ENCODE results near the gene GTF2A2.
"Not testable (repeated sequence)": the region's sequence is repeated elsewhere in the genome, so short reads cannot be mapped to it uniquely, and the experiment has no call there.

GTF2A2 gene, protein sequence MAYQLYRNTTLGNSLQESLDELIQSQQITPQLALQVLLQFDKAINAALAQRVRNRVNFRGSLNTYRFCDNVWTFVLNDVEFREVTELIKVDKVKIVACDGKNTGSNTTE

GRCh38 chr15:59656897-59657634 is at the start of gene GTF2A2:
Gene GTF2A2 (minus strand): TSS chr15:59657515. CDS start chr15:59652277, 5,238 bp downstream.
- peak; percentile 86 for DNase-seq (ENCODE audit: low read depth)

GRCh38 chr15:59703979-59704796 is 46.9 kb upstream of the GTF2A2 start:
- DNase-seq (ENCODE audit: low read depth): no peak

DNA sequence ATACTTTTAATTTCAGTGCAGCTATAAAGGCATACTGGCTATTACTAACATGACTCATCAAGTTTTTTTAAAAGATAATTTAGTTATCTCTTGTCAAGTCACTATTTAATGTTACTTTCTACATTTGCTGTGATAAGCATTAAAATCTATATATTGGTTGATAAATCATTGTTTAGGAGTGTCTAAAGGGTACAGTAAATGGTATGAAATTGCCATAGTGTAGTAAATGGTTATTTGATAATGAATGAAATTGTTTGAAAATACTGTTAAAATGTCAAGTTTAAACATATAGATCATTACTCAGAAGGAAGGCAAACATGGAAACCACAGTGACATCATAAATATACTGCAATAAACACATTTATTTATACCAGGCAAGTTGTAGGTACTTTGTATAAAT is 45.0 kb upstream of the GTF2A2 start:
- no peak for DNase-seq (ENCODE audit: low read depth)

- no peak for DNase-seq (ENCODE audit: low read depth)
Measured at GRCh38 chr15:59701880-59702279, 44.6 kb upstream of the GTF2A2 start.

- no peak for DNase-seq (ENCODE audit: low read depth)
Measured at GRCh38 chr15:59699810-59700431, 42.6 kb upstream of the GTF2A2 start.

GRCh38 chr15:59698065-59698464 is 40.8 kb upstream of the GTF2A2 start:
- DNase-seq (ENCODE audit: low read depth): not testable (repeated sequence)

DNA sequence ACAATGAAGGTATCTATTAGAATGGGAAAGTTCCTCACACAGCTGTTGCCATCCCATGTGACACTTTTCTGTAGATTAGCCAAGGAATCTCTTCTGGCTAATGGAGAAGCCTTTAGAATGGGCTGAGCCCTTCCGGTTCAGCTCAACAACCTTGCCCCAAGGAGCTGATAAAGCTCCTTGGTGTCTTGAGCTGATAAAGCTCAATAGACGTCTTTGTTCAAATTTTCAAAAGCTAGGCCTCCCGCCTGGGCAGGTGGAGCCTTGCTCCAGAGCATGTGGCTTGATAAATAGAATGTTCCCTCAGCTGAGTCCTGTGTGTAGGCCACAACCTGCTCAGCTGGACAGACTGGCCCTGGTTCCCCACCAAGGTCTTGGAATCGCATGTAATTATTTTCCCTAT is 39.0 kb upstream of the GTF2A2 start:
- no peak for DNase-seq (ENCODE audit: low read depth)

GRCh38 chr15:59694779-59695178 is 37.5 kb upstream of the GTF2A2 start:
- no peak for DNase-seq (ENCODE audit: low read depth)

GRCh38 chr15:59691194-59691805 is 34.0 kb upstream of the GTF2A2 start:
- no peak for DNase-seq (ENCODE audit: low read depth)

GRCh38 chr15:59689626-59690236 is 32.4 kb upstream of the GTF2A2 start:
- DNase-seq (ENCODE audit: low read depth): peak; percentile 59

DNA sequence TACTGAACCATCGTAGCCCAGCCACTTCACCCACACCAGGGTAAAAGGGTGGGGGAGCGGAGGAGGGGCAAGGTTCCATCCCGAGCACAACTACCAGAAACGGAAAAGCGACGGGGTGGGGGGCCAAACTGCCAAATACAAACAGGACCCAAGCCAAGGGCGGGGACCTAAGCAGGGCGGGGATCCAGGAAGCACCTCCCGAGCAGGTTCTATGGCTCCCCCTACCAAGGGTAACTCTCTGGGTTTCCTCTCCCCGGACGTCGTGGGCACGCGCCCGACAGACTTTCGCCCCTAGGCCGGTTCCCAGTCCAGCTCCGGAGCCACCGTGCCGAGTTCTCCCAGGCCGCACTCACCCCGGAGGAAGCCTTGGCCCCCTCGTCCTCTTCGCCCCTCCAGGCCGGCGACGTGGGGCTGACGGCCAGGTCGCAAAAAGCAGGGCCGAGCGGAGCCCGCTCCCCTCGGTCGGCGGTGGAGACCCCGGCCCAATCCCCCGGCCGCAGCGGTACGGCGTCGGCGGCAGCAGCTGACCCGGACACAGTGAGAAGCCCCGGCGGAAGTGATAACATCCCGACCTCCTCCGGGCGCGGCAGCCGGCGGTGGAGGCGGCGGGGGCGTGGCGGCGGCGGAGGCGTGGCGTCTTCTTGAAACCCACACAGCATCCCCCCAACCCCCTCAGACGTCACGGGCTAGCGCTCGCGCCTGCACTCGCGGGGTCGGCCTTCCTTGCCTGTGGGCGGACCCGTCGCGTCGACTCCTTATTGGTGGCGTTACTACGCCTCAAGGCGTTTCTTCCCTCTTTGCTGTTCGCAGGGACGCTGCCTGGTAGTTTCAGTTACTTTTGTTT is 31.7 kb upstream of the GTF2A2 start, which contains the start of gene BNIP2:
TSS of gene BNIP2 (minus strand) at position 539 of the 844 bp plus-strand sequence. CDS start 6,863 bp downstream, outside the sequence.
- peak; percentile 91 for DNase-seq (ENCODE audit: low read depth)

DNA sequence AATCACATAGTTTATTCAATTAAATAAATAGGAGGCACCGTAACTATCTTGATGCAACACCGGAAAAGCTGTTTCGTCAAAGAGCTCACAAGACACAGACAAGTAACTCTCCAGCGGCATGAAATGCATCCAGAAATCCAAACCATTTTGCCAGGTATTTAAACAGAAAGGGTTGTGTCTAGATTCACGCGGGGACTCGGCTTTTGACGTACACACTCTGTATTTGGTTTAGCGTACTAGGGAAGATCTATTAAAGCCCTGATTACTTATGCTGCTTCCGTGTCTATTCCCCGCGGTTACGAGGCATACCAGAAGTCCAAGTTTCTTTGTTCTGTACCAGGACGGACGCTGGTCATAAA is 31.1 kb upstream of the GTF2A2 start:
- DNase-seq (ENCODE audit: low read depth): peak; percentile 25

DNA sequence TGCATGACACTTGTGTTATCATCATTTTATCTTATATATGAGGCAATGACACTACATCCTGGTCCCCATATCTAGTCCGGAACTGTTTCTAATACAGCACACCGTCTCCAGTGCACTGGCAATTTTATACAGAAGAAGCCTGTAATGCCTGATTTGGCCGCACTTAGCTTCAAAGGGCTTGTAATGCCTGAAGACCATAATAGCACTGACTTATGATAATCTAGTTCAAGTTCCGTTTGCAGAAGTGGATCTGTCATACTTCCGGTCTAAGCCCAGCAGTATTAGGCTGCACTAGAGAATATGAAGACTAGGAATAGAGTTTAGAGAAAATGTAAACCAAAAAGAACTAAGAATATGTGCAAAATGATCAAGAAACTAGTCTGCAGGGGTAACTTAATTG is 30.5 kb upstream of the GTF2A2 start:
- DNase-seq (ENCODE audit: low read depth): peak; percentile 62

GRCh38 chr15:59686389-59686788 is 29.1 kb upstream of the GTF2A2 start:
- no peak for DNase-seq (ENCODE audit: low read depth)

- no peak for DNase-seq (ENCODE audit: low read depth)
Measured at GRCh38 chr15:59685737-59686297, 28.5 kb upstream of the GTF2A2 start.

DNA sequence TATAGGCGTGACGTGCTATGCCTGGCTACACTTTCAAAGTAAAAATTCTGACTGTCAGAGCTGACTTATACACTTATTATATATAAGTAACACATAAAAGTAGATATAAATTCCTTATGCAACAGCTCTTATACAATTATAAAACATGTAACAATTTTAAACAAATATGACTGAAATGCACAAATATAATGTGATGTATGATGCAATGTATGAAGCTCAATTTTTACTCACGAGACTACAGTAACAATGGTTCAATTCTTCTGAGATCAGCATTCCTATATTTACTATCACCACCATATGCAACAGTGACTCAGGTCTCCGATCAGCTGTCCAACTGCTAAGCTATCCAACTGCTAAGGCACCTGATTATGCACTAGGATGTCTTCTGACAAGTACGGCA is 23.6 kb upstream of the GTF2A2 start:
- DNase-seq (ENCODE audit: low read depth): no peak

DNA sequence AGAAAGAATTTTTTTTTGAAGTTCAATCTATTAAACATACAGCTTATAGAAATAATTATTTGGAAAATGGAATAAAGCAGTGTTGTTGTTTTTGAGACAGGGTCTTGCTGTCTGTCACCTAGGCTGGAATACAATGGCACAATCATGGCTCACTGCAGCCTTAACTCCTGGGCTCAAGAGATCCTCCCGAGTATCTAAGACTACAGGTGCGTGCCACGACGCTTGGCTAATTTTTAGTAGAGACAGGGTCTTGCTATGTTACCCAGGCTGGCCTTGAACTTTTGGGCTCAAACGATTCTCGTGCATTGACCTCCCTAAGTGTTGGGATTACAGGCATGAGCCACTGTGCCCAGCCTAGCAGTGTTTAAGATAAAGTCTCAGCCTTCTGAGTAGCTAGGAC is 23.0 kb upstream of the GTF2A2 start:
- no peak for DNase-seq (ENCODE audit: low read depth)

DNA sequence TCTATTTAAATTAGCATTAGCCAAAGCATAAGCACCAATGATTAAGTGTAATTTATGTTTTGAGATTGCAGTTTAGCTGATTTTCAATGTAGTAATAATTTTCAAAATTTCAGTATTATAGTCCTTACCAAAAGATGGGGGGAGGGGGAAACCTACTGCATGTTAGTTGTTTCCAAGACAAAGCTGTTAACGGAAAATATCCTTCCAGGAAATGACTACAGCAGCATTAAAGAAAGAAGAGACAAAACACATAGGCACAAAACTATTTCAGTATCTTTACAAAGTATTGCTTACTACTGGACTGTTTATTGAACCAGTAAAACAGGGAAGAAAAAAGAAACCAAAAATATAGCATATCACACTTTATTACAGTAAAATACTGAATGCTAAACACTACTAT is 21.3 kb upstream of the GTF2A2 start:
- no peak for DNase-seq (ENCODE audit: low read depth)

- DNase-seq (ENCODE audit: low read depth): no peak
Measured at GRCh38 chr15:59678172-59678571, 20.9 kb upstream of the GTF2A2 start.

GRCh38 chr15:59676565-59676964 is 19.2 kb upstream of the GTF2A2 start:
- DNase-seq (ENCODE audit: low read depth): no peak

All from CMK (cell line).